H9 (cell line): ENCODE data around the gene PKN1. TPM values are rescaled to one million over a fixed set of nuclear protein-coding genes. Genes with fewer than 3 reads are reported as not detected.

Source experiments
- DNase-seq: peaks from one replicate; pipeline ENCODE4 v3.0.0-alpha.2; 2017
- H2AFZ ChIP-seq: one replicate; pipeline ENCODE4 v1.6.1; 2013; ENCODE audit warnings: mild to moderate bottlenecking, low read length, control low read depth, moderate library complexity
- H2AK5ac ChIP-seq: 2 replicates; pipeline ENCODE4 v1.6.1; 2013; ENCODE audit warnings: low read length, control low read depth, mixed read lengths; ENCODE audit not compliant: insufficient read length
- H2BK120ac ChIP-seq: one replicate; pipeline ENCODE4 v1.6.1; 2013; ENCODE audit warnings: low read depth, mild to moderate bottlenecking, low read length, control low read depth, inconsistent platforms; ENCODE audit not compliant: poor library complexity, severe bottlenecking
- H2BK12ac ChIP-seq: 2 replicates; pipeline ENCODE4 v1.6.1; 2013; ENCODE audit warnings: low read length, control low read depth, mixed read lengths, low read depth; ENCODE audit not compliant: insufficient read length
- H2BK15ac ChIP-seq: 2 replicates; pipeline ENCODE4 v1.6.1; 2013; ENCODE audit warnings: low read depth, low read length, control low read depth
- H2BK20ac ChIP-seq: one replicate; pipeline ENCODE4 v1.6.1; 2013; ENCODE audit warnings: low read depth, mild to moderate bottlenecking, low read length, control low read depth, inconsistent platforms; ENCODE audit not compliant: poor library complexity, severe bottlenecking
- H2BK5ac ChIP-seq: 2 replicates; pipeline ENCODE4 v1.6.1; 2013; ENCODE audit warnings: low read length, control low read depth, mixed read lengths; ENCODE audit not compliant: insufficient read length
- H3K14ac ChIP-seq: 2 replicates; pipeline ENCODE4 v1.6.1; 2013; ENCODE audit warnings: low read length, control low read depth; ENCODE audit not compliant: insufficient read depth
- H3K18ac ChIP-seq: 2 replicates; pipeline ENCODE4 v1.6.1; 2013; ENCODE audit warnings: low read depth, mild to moderate bottlenecking, mixed read lengths, low read length, control low read depth; ENCODE audit not compliant: insufficient read length
- H3K23ac ChIP-seq: 2 replicates; pipeline ENCODE4 v1.6.1; 2013; ENCODE audit warnings: low read length, control low read depth, mixed read lengths, low read depth; ENCODE audit not compliant: insufficient read length
- H3K23me2 ChIP-seq: 2 replicates; pipeline ENCODE4 v1.6.1; 2013; ENCODE audit warnings: low read depth, mild to moderate bottlenecking, mixed read lengths, low read length, control low read depth; ENCODE audit not compliant: insufficient read length, poor library complexity, severe bottlenecking
- H3K27ac ChIP-seq: 2 replicates; pipeline ENCODE4 v1.5.1; 2013; ENCODE audit warnings: low read length, control low read depth, mixed read lengths, low read depth; ENCODE audit not compliant: insufficient read length
- H3K27me3 ChIP-seq: 2 replicates; pipeline ENCODE4 v1.6.1; 2013; ENCODE audit warnings: low read length, control low read depth, inconsistent platforms; ENCODE audit not compliant: insufficient read depth
- H3K4ac ChIP-seq: 2 replicates; pipeline ENCODE4 v1.6.1; 2013; ENCODE audit warnings: low read depth, mild to moderate bottlenecking, control low read depth, inconsistent platforms, low read length, moderate library complexity
- H3K4me1 ChIP-seq: 2 replicates; pipeline ENCODE4 v1.6.1; 2013; ENCODE audit warnings: low read length, control low read depth, inconsistent platforms; ENCODE audit not compliant: insufficient read depth
- H3K4me2 ChIP-seq: 2 replicates; pipeline ENCODE4 v1.6.1; 2013; ENCODE audit warnings: low read length, control low read depth, mixed read lengths; ENCODE audit not compliant: insufficient read length, insufficient read depth
- H3K56ac ChIP-seq: 2 replicates; pipeline ENCODE4 v1.6.1; 2013; ENCODE audit warnings: low read depth, mild to moderate bottlenecking, mixed read lengths, low read length, control low read depth; ENCODE audit not compliant: insufficient read length
- H3K79me1 ChIP-seq: 2 replicates; pipeline ENCODE4 v1.6.1; 2013; ENCODE audit warnings: low read depth, mild to moderate bottlenecking, moderate library complexity, low read length, control low read depth, inconsistent platforms; ENCODE audit not compliant: insufficient read depth, poor library complexity, severe bottlenecking
- H3K79me2 ChIP-seq: 2 replicates; pipeline ENCODE4 v1.6.1; 2013; ENCODE audit warnings: low read length, control low read depth, inconsistent platforms; ENCODE audit not compliant: insufficient read depth
- H3K9ac ChIP-seq: 2 replicates; pipeline ENCODE4 v1.6.1; 2013; ENCODE audit warnings: low read length, control low read depth, mixed read lengths; ENCODE audit not compliant: insufficient read length; ENCODE audit errors: extremely low read depth
- H3K9me3 ChIP-seq: one replicate; pipeline ENCODE4 v1.6.1; 2013; ENCODE audit warnings: low read depth, low read length, inconsistent platforms; ENCODE audit not compliant: control insufficient read depth
- H3T11ph ChIP-seq: one replicate; pipeline ENCODE4 v1.6.1; 2013; ENCODE audit warnings: mild to moderate bottlenecking, low read length, control low read depth, inconsistent platforms
- H4K20me1 ChIP-seq: one replicate; pipeline ENCODE4 v1.6.1; 2013; ENCODE audit not compliant: control insufficient read depth, insufficient read length, insufficient read depth
- H4K5ac ChIP-seq: 2 replicates; pipeline ENCODE4 v1.6.1; 2013; ENCODE audit warnings: low read depth, mild to moderate bottlenecking, mixed read lengths, low read length, control low read depth; ENCODE audit not compliant: insufficient read length
- H4K8ac ChIP-seq: replicated peaks from 2 replicates; pipeline ENCODE4 v1.6.1; 2013; ENCODE audit warnings: low read length, control low read depth, mixed read lengths, low read depth; ENCODE audit not compliant: insufficient read length
- H4K91ac ChIP-seq: 2 replicates; pipeline ENCODE4 v1.6.1; 2013; ENCODE audit warnings: low read depth, mild to moderate bottlenecking, moderate library complexity, mixed read lengths, low read length, control low read depth; ENCODE audit not compliant: insufficient read length
- H3K27ac Mint-ChIP-seq, 3 experiments: 2 replicates in 2 of 3; 3 replicates in 1 of 3; pipeline ENCODE4 v1.8.0; 2020 to 2021; ENCODE audit warnings: mixed read lengths in 3 of 3, mild to moderate bottlenecking in 1 of 3, moderate library complexity in 1 of 3
- H3K27me3 Mint-ChIP-seq: 2 replicates; pipeline ENCODE4 v1.8.0; 2021; ENCODE audit warnings: low read depth, mild to moderate bottlenecking, moderate library complexity, mixed read lengths
- H3K36me3 Mint-ChIP-seq, 3 experiments: 2 replicates in 2 of 3; 3 replicates in 1 of 3; pipeline ENCODE4 v1.8.0; 2020 to 2021; ENCODE audit warnings: low read depth in 3 of 3, mixed read lengths in 3 of 3; ENCODE audit not compliant: insufficient read depth in 1 of 3
- H3K4me1 Mint-ChIP-seq, 2 experiments: 2 replicates each; pipeline ENCODE4 v1.8.0; 2020; ENCODE audit warnings: mixed read lengths in 2 of 2
- H3K4me3 Mint-ChIP-seq, 2 experiments: 2 replicates in 1 of 2; 3 replicates in 1 of 2; pipeline ENCODE4 v1.8.0; 2020 to 2021; ENCODE audit warnings: mild to moderate bottlenecking in 2 of 2, mixed read lengths in 2 of 2, moderate library complexity in 1 of 2
- H3K9me3 Mint-ChIP-seq, 2 experiments: 2 replicates in 1 of 2; 3 replicates in 1 of 2; pipeline ENCODE4 v1.8.0; 2020; ENCODE audit warnings: mild to moderate bottlenecking in 2 of 2, mixed read lengths in 2 of 2, moderate library complexity in 1 of 2
- WGBS: extraction: QIAGEN DNeasy Blood & Tissue Kit; methylation state at CpG from one replicate; pipeline ENCODE4 v1.1.7; 2013; ENCODE audit warnings: missing lambda C conversion rate, low lambda C conversion rate, mixed read lengths; ENCODE audit not compliant: insufficient read length; ENCODE audit errors: extremely low coverage; 5-methylcytosine and 5-hydroxymethylcytosine counted together
- total RNA-seq: library from RNA; stranded (reverse); gene quantifications from 2 replicates; pipeline ENCODE4 v1.2.1, GENCODE V29; 2021
- TF ChIP-seq, protein P1 (sequence below): fragments of 200-600 bp; sonication (generic); conservative IDR thresholded peaks from 3 replicates; pipeline ENCODE4 v1.8.0; 2021; ENCODE audit warnings: antibody characterized with exemption, mild to moderate bottlenecking

Gene PKN1
- total RNA-seq, 1 experiment from 2014 or later: 159 TPM

DNA sequence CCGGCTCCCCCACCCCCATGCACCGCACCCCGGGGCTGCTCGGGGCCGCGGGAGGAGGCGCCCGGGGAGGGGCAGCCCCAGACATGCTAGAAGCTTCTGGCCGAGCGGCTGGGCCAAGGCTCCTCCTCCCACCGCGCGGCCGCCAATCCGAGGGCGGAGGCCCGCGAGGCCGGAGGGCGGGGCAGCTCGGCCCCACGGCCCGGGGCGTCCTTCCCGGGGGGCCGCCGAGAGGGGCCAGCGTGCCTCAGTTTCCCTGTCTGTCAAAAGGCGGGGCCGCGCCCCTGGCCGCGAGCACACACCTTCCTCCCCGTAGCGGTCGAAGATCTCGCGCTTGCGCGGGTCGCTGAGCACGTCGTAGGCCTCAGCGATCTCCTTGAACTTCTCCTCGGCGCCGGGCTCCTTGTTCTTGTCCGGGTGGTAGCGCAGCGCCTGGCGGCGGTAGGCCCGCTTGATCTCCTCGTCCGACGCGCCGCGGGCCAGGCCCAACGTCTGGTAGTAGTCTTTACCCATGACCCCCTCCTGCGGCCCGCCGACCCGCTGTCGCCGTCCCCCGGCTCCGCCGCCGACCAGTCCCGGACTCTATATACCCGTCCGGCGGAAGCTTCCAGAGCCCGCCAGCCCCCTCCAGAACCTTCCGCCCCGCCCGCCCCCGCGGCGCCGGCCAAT is 84.9 kb downstream of the PKN1 start, which contains the start of gene DNAJB1:
TSS of gene DNAJB1 (minus strand) at position 558 of the 666 bp plus-strand sequence. CDS start at position 510, 48 bp downstream.
- Histone ChIP-seq H3K4me1 (no peaks in the 10 kb centered on the region), H3K56ac (no peak within 1 kb of the TSS), H4K8ac (no peak within 1 kb of the TSS), H3K27me3 (no peaks in the 10 kb centered on the region), H2BK12ac (peak within 1 kb of the TSS; percentile 63), H3K14ac (peak within 1 kb of the TSS; percentile 90), H2BK5ac (no peak within 1 kb of the TSS), H4K91ac (no peak within 1 kb of the TSS), H3K79me2 (peaks cover 14% of the 10 kb centered on the region; the same call in 1 of the 2 replicates), H3T11ph (no peak within 1 kb of the TSS), H3K79me1 (peaks cover 9% of the 10 kb centered on the region), H2BK120ac (peak within 1 kb of the TSS; percentile 53), H3K4ac (no peak within 1 kb of the TSS), H3K9ac (peak within 1 kb of the TSS; percentile 90), H2BK20ac (no peak within 1 kb of the TSS), H4K5ac (no peak within 1 kb of the TSS), H2AFZ (no peak within 1 kb of the TSS), H3K27ac (no peak within 1 kb of the TSS), H3K9me3 (no peaks in the 10 kb centered on the region), H2AK5ac (no peak within 1 kb of the TSS), H3K23ac (no peak within 1 kb of the TSS), H3K18ac (peak within 1 kb of the TSS; percentile 91), H2BK15ac (no peak within 1 kb of the TSS; the same call in 1 of the 2 replicates), H3K23me2 (peaks cover 9% of the 10 kb centered on the region), H3K4me2 (peak within 1 kb of the TSS; percentile 88), H4K20me1 (no peaks in the 10 kb centered on the region)
- no peak for DNase-seq
- Mint-ChIP-seq H3K4me1 (peaks cover 26 to 31% of the 10 kb centered on the region in 2 experiments), H3K9me3 (no peaks in the 10 kb centered on the region), H3K36me3 (peaks cover 27 to 36% (median 32%) of the 10 kb centered on the region in 3 experiments; a peak in 6 of 7 replicates), H3K4me3 (peak within 1 kb of the TSS; percentile 91 to 96), H3K27me3 (peaks cover 1% of the 10 kb centered on the region; the same call in 1 of the 2 replicates), H3K27ac (peak within 1 kb of the TSS; percentile 87 to 99 (median 91))
- TF ChIP-seq, protein P1, sequence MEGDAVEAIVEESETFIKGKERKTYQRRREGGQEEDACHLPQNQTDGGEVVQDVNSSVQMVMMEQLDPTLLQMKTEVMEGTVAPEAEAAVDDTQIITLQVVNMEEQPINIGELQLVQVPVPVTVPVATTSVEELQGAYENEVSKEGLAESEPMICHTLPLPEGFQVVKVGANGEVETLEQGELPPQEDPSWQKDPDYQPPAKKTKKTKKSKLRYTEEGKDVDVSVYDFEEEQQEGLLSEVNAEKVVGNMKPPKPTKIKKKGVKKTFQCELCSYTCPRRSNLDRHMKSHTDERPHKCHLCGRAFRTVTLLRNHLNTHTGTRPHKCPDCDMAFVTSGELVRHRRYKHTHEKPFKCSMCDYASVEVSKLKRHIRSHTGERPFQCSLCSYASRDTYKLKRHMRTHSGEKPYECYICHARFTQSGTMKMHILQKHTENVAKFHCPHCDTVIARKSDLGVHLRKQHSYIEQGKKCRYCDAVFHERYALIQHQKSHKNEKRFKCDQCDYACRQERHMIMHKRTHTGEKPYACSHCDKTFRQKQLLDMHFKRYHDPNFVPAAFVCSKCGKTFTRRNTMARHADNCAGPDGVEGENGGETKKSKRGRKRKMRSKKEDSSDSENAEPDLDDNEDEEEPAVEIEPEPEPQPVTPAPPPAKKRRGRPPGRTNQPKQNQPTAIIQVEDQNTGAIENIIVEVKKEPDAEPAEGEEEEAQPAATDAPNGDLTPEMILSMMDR: no peak
- no CpG with 5 or more reads among the region's 82 CpGs for WGBS
